Measurements from ENCODE around the gene IL23A. TPM values are rescaled to one million over a fixed set of nuclear protein-coding genes. Genes with fewer than 3 reads are reported as not detected.

The IL23A gene
- total and polyA plus RNA-seq, 2 of the 13 experiments (the other 11 are each of a cell fraction or from before 2014, with no cell fraction given): 0.33 to 0.35 TPM

DNA sequence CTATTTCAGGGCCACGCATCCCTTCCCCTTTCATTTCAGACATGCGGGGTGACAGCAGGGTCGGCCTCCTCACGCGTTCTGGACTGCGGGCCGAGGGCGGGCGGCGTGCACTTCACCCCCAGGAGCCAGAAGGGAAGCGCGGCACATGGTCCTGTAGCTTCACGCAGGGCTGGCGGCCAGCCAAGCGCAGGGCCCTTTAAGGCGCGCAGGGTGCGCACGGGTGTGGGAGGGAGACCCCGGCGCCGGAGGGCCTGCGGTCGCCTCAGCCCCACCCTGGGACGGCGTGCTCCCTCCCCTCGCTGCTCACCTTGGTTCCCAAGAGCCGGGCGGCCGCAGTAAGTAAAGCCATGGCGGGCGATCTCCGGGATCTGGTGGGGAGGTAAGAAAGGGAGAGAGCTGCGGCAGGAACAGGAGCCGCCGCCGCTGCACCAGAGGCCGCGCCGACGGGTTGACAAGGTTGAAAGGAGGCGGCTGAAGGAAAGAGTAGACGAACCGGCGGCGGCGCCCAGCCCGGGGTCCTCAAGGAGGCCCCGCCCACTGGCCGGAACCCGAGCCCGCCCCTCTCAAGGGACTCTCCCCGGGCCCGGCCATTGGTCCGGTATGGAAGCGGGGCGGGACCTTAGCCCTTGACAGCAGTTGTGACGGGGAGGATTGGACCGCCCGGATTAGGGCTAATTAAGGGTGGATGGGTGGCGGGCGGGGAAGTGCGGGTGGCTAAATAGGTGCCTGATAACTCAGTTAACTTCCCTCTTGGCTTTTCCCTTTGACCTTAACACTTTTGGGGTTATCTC, 38.6 kb upstream of the IL23A start, which contains the start of gene CS (continued):
- TF ChIP-seq CREM (IDR thresholded peaks at IDR 0.05) (peak; percentile 60), CREM (CRISPR knock-in tag; IDR thresholded peaks at IDR 0.05) (no peak), ZNF780A (CRISPR knock-in tag; IDR thresholded peaks at IDR 0.05) (no peak), ZNF292 (CRISPR knock-in tag; IDR thresholded peaks at IDR 0.05; ENCODE audit: borderline replicate concordance, low read depth) (no peak), RFXAP (CRISPR knock-in tag; IDR thresholded peaks at IDR 0.05; ENCODE audit: borderline replicate concordance) (no peak), NPAS2 (CRISPR knock-in tag; IDR thresholded peaks at IDR 0.05; ENCODE audit: borderline replicate concordance) (no peak), HNRNPLL (IDR thresholded peaks at IDR 0.05; ENCODE audit: low read depth, low read length, poor library complexity, severe bottlenecking) (peak; percentile 92), SIN3B (IDR thresholded peaks at IDR 0.05; ENCODE audit: low read length) (no peak), DMAP1 (CRISPR knock-in tag; IDR thresholded peaks at IDR 0.05) (peak; percentile 85; the same call in 1 of the 2 replicates), PRDM10 (CRISPR knock-in tag; IDR thresholded peaks at IDR 0.05; ENCODE audit: low read depth) (peak; percentile 56; the same call in 1 of the 2 replicates), ZNF781 (CRISPR knock-in tag; IDR thresholded peaks at IDR 0.05; ENCODE audit: borderline replicate concordance, not compliant biosample characterization) (peak; percentile 43), SAFB2 (CRISPR knock-in tag; IDR thresholded peaks at IDR 0.05; ENCODE audit: borderline replicate concordance, low read depth) (no peak), NFE2L2 (IDR thresholded peaks at IDR 0.05; ENCODE audit: low read length) (no peak), TCF12 (IDR thresholded peaks at IDR 0.05) (no peak), TCF12 (CRISPR knock-in tag; IDR thresholded peaks at IDR 0.05) (peak; percentile 30; the same call in 1 of the 2 replicates), CBX1 (IDR thresholded peaks at IDR 0.05; ENCODE audit: low read depth) (no peak), ZBTB25 (CRISPR knock-in tag; IDR thresholded peaks at IDR 0.05) (no peak; the same call in 1 of the 2 replicates), ZSCAN31 (CRISPR knock-in tag; IDR thresholded peaks at IDR 0.05; ENCODE audit: low read depth) (peak; percentile 51; the same call in 1 of the 2 replicates)
- TF ChIP-seq, protein P1, sequence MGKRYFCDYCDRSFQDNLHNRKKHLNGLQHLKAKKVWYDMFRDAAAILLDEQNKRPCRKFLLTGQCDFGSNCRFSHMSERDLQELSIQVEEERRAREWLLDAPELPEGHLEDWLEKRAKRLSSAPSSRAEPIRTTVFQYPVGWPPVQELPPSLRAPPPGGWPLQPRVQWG (CRISPR knock-in tag; IDR thresholded peaks at IDR 0.05; ENCODE audit: borderline replicate concordance, low read depth): no peak
- TF ChIP-seq, protein P2, sequence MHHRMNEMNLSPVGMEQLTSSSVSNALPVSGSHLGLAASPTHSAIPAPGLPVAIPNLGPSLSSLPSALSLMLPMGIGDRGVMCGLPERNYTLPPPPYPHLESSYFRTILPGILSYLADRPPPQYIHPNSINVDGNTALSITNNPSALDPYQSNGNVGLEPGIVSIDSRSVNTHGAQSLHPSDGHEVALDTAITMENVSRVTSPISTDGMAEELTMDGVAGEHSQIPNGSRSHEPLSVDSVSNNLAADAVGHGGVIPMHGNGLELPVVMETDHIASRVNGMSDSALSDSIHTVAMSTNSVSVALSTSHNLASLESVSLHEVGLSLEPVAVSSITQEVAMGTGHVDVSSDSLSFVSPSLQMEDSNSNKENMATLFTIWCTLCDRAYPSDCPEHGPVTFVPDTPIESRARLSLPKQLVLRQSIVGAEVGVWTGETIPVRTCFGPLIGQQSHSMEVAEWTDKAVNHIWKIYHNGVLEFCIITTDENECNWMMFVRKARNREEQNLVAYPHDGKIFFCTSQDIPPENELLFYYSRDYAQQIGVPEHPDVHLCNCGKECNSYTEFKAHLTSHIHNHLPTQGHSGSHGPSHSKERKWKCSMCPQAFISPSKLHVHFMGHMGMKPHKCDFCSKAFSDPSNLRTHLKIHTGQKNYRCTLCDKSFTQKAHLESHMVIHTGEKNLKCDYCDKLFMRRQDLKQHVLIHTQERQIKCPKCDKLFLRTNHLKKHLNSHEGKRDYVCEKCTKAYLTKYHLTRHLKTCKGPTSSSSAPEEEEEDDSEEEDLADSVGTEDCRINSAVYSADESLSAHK (CRISPR knock-in tag; IDR thresholded peaks at IDR 0.05; ENCODE audit: borderline replicate concordance): no peak
- TF ChIP-seq, protein P3, sequence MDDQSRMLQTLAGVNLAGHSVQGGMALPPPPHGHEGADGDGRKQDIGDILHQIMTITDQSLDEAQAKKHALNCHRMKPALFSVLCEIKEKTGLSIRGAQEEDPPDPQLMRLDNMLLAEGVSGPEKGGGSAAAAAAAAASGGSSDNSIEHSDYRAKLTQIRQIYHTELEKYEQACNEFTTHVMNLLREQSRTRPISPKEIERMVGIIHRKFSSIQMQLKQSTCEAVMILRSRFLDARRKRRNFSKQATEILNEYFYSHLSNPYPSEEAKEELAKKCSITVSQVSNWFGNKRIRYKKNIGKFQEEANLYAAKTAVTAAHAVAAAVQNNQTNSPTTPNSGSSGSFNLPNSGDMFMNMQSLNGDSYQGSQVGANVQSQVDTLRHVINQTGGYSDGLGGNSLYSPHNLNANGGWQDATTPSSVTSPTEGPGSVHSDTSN (CRISPR knock-in tag; IDR thresholded peaks at IDR 0.05; ENCODE audit: borderline replicate concordance): no peak

All from HepG2 (cell line).